ENCODE data around the gene OR8B3. TPM values are rescaled to one million over a fixed set of nuclear protein-coding genes. Genes with fewer than 3 reads are reported as not detected.

The OR8B3 gene
- total and polyA plus RNA-seq, 8 donors = not detected

GRCh38 chr11:124376280-124376679 is 22.5 kb downstream of the OR8B3 start:
- no peaks in the 10 kb centered on the region for H3K9me3 ChIP-seq
- FAIRE-seq (no peak), ATAC-seq (no peak), DNase-seq (no peak)
- no peaks in the 10 kb centered on the region for H3K4me1 ChIP-seq
- no peak overlapping the region for H3K4me3 ChIP-seq
- no peaks in the 10 kb centered on the region for H3K36me3 ChIP-seq
- 57 to 72% methylated on average over 3 of the region's 3 CpGs for WGBS, 2 donors
- intact Hi-C loops (cut with DNase I) = no loop called here
- no peaks in the 10 kb centered on the region for H3K27me3 ChIP-seq
- no peak for TF ChIP-seq CTCF (IDR thresholded peaks at IDR 0.05)
- no peak overlapping the region for H3K27ac ChIP-seq

- WGBS, 2 donors = 20 to 26% methylated on average over 2 of the region's 2 CpGs
- ATAC-seq = no peak
- no peaks in the 10 kb centered on the region for H3K27me3 ChIP-seq
- H3K27ac ChIP-seq = no peak overlapping the region
- H3K4me3 ChIP-seq = no peak overlapping the region
- no peak for FAIRE-seq
- TF ChIP-seq CTCF (IDR thresholded peaks at IDR 0.05) = no peak
- intact Hi-C loops (cut with DNase I) = no loop called here
- no peaks in the 10 kb centered on the region for H3K4me1 ChIP-seq
- no peaks in the 10 kb centered on the region for H3K36me3 ChIP-seq
- no peak for DNase-seq
- H3K9me3 ChIP-seq = no peaks in the 10 kb centered on the region
These were observed 39.3 kb downstream of the OR8B3 start for GRCh38 chr11:124359566-124359965.

GRCh38 chr11:124346311-124346955 is 52.4 kb downstream of the OR8B3 start:
- H3K27ac ChIP-seq = no peak overlapping the region
- H3K9me3 ChIP-seq = no peaks in the 10 kb centered on the region
- ATAC-seq = no peak
- no peak for TF ChIP-seq CTCF (IDR thresholded peaks at IDR 0.05)
- no peaks in the 10 kb centered on the region for H3K36me3 ChIP-seq
- no peak for FAIRE-seq
- DNase-seq = no peak
- intact Hi-C loops (cut with DNase I) = no loop called here
- H3K4me1 ChIP-seq = no peaks in the 10 kb centered on the region
- no peaks in the 10 kb centered on the region for H3K27me3 ChIP-seq
- H3K4me3 ChIP-seq = no peak overlapping the region
- WGBS, 2 donors = 21 to 50% methylated on average over 3 of the region's 3 CpGs

Other genes starting within 250 kb of the OR8B3 start
- not detected for gene OR10D3, start 215.7 kb downstream of the OR8B3 start, total RNA-seq
- not detected for gene OR10D3, start 215.7 kb downstream of the OR8B3 start, polyA plus RNA-seq
- not detected for gene OR8G1, start 157.9 kb downstream of the OR8B3 start, total RNA-seq
- not detected for gene OR8G1, start 157.9 kb downstream of the OR8B3 start, polyA plus RNA-seq
- not detected for gene OR8G5, start 142.6 kb downstream of the OR8B3 start, total RNA-seq
- gene OR8G5, start 142.6 kb downstream of the OR8B3 start, polyA plus RNA-seq = under 1 TPM in 1 of 2 donors, not detected in 1; 0.16 TPM
- gene OR8D1, start 85.1 kb downstream of the OR8B3 start, total RNA-seq = not detected
- gene OR8D1, start 85.1 kb downstream of the OR8B3 start, polyA plus RNA-seq = not detected
- not detected for gene OR8D2, start 78.8 kb downstream of the OR8B3 start, total RNA-seq
- not detected for gene OR8D2, start 78.8 kb downstream of the OR8B3 start, polyA plus RNA-seq
- not detected for gene OR8B2, start 14.5 kb downstream of the OR8B3 start, total RNA-seq
- gene OR8B2, start 14.5 kb downstream of the OR8B3 start, polyA plus RNA-seq = not detected
- gene OR8B4, start 25.8 kb upstream of the OR8B3 start, total RNA-seq = not detected
- not detected for gene OR8B4, start 25.8 kb upstream of the OR8B3 start, polyA plus RNA-seq
- not detected for gene OR8B8, start 46.7 kb upstream of the OR8B3 start, total RNA-seq
- not detected for gene OR8B8, start 46.7 kb upstream of the OR8B3 start, polyA plus RNA-seq
- gene OR8B12, start 144.6 kb upstream of the OR8B3 start, total RNA-seq = not detected
- not detected for gene OR8B12, start 144.6 kb upstream of the OR8B3 start, polyA plus RNA-seq
- gene OR8A1, start 171.0 kb upstream of the OR8B3 start, total RNA-seq = not detected
- under 1 TPM in 1 of 2 donors, not detected in 1; 0.02 TPM for gene OR8A1, start 171.0 kb upstream of the OR8B3 start, polyA plus RNA-seq
- not detected for gene PANX3, start 212.4 kb upstream of the OR8B3 start, total RNA-seq
- not detected for gene PANX3, start 212.4 kb upstream of the OR8B3 start, polyA plus RNA-seq
- 10 to 100 TPM; 12.9 to 20.0 (median 14.2) TPM for gene TBRG1, start 223.8 kb upstream of the OR8B3 start, total RNA-seq
- gene TBRG1, start 223.8 kb upstream of the OR8B3 start, polyA plus RNA-seq = 10 to 100 TPM; 26.9 to 49.2 TPM